PFSK-1 (cell line): ENCODE data around the gene RAP1A.

ENCODE experiments used
- POLR2AphosphoS5 ChIP-seq: IDR thresholded peaks from 2 replicates; pipeline ENCODE4 v1.6.1; 2012; ENCODE audit warnings: low read depth, mild to moderate bottlenecking, control low read depth, low read length, moderate library complexity
- SIN3A ChIP-seq: IDR thresholded peaks from 2 replicates; pipeline ENCODE4 v1.6.1; 2012; ENCODE audit warnings: mild to moderate bottlenecking, low read length, moderate library complexity, borderline replicate concordance; ENCODE audit not compliant: insufficient read depth
- TAF1 ChIP-seq: IDR thresholded peaks from 2 replicates; pipeline ENCODE4 v1.6.1; 2012; ENCODE audit warnings: low read length, control low read depth, borderline replicate concordance; ENCODE audit not compliant: insufficient read depth

- TF ChIP-seq SIN3A, result no peak
- no peak for TF ChIP-seq POLR2AphosphoS5
- TF ChIP-seq TAF1, result no peak
These were observed 90.4 kb downstream of the RAP1A start for GRCh38 chr1:111709986-111710385.
